ENCODE measurements around the gene PPIP5K1. TPM values are rescaled to one million over a fixed set of nuclear protein-coding genes. Genes with fewer than 3 reads are reported as not detected.

PPIP5K1 gene
- total and polyA plus RNA-seq, 2 donors from 2014 or later, result 7.7 to 64.6 TPM

- no peaks in the 10 kb centered on the region for H3K9me3 ChIP-seq (ENCODE audit: control insufficient read depth in 2 of 3, insufficient read depth in 1 of 3, low read length in 3 of 3)
- no peak for FAIRE-seq
- H3K36me3 ChIP-seq (ENCODE audit: control insufficient read depth in 2 of 3, insufficient read depth in 3 of 3, low read length in 3 of 3), result peaks cover 0 to 6% (median 3%) of the 10 kb centered on the region in 3 donors
Observed at GRCh38 chr15:43523646-43524045, 66.4 kb downstream of the PPIP5K1 start.

GRCh38 chr15:43522247-43522646, 67.8 kb downstream of the PPIP5K1 start:
- Histone ChIP-seq H3K27ac (ENCODE audit: low read depth in 2 of 2, low read length in 2 of 2) (no peak overlapping the region), H3K36me3 (ENCODE audit: control insufficient read depth in 2 of 3, insufficient read depth in 3 of 3, low read length in 3 of 3) (peaks cover 0 to 6% (median 3%) of the 10 kb centered on the region in 3 donors), H3K4me3 (ENCODE audit: low read length in 3 of 3) (no peak overlapping the region), H3K9ac (ENCODE audit: low read length in 3 of 3) (no peak overlapping the region), H3K4me1 (ENCODE audit: control insufficient read depth in 2 of 3, insufficient read depth in 2 of 3, low read depth in 1 of 3, low read length in 3 of 3) (peaks cover 0 to 4% (median 0%) of the 10 kb centered on the region in 3 donors), H3K27me3 (ENCODE audit: control insufficient read depth, insufficient read depth, low read length) (no peaks in the 10 kb centered on the region), H3K9me3 (ENCODE audit: control insufficient read depth in 2 of 3, insufficient read depth in 1 of 3, low read length in 3 of 3) (no peaks in the 10 kb centered on the region)
- intact Hi-C loops (cut with DNase I), result no loop called here
- TF ChIP-seq CTCF (IDR thresholded peaks at IDR 0.05; ENCODE audit: borderline replicate concordance, extremely low read depth, insufficient read depth), result no peak
- DNase-seq, result no peak
- no peak for FAIRE-seq

More at GRCh38 chr15:43523646-43524045, 66.4 kb downstream of the PPIP5K1 start:
- no peak overlapping the region for H3K4me3 ChIP-seq (ENCODE audit: low read length in 3 of 3)
- no peak overlapping the region for H3K9ac ChIP-seq (ENCODE audit: low read length in 3 of 3)
- H3K27me3 ChIP-seq (ENCODE audit: control insufficient read depth, insufficient read depth, low read length), result no peaks in the 10 kb centered on the region
- intact Hi-C loops (cut with DNase I), result no loop called here
- DNase-seq, result no peak
- no peaks in the 10 kb centered on the region for H3K4me1 ChIP-seq (ENCODE audit: control insufficient read depth in 2 of 3, insufficient read depth in 2 of 3, low read depth in 1 of 3, low read length in 3 of 3)
- no peak for TF ChIP-seq CTCF (IDR thresholded peaks at IDR 0.05; ENCODE audit: borderline replicate concordance, extremely low read depth, insufficient read depth)
- H3K27ac ChIP-seq (ENCODE audit: low read depth in 2 of 2, low read length in 2 of 2), result no peak overlapping the region

- no peak for FAIRE-seq
- no peak overlapping the region for H3K27ac ChIP-seq (ENCODE audit: low read depth in 2 of 2, low read length in 2 of 2)
- intact Hi-C loops (cut with DNase I), result no loop called here
- H3K9ac ChIP-seq (ENCODE audit: low read length in 3 of 3), result no peak overlapping the region
- DNase-seq, result no peak
- H3K9me3 ChIP-seq (ENCODE audit: control insufficient read depth in 2 of 3, insufficient read depth in 1 of 3, low read length in 3 of 3), result no peaks in the 10 kb centered on the region
- TF ChIP-seq CTCF (IDR thresholded peaks at IDR 0.05; ENCODE audit: borderline replicate concordance, extremely low read depth, insufficient read depth), result no peak
- H3K27me3 ChIP-seq (ENCODE audit: control insufficient read depth, insufficient read depth, low read length), result no peaks in the 10 kb centered on the region
- H3K4me3 ChIP-seq (ENCODE audit: low read length in 3 of 3), result no peak overlapping the region
- peaks cover 0 to 11% (median 7%) of the 10 kb centered on the region in 3 donors for H3K4me1 ChIP-seq (ENCODE audit: control insufficient read depth in 2 of 3, insufficient read depth in 2 of 3, low read depth in 1 of 3, low read length in 3 of 3)
- H3K36me3 ChIP-seq (ENCODE audit: control insufficient read depth in 2 of 3, insufficient read depth in 3 of 3, low read length in 3 of 3), result peaks cover 0 to 6% (median 3%) of the 10 kb centered on the region in 3 donors
Observed at GRCh38 chr15:43521419-43521818, 68.6 kb downstream of the PPIP5K1 start.

GRCh38 chr15:43520138-43520537, 69.9 kb downstream of the PPIP5K1 start:
- no peak overlapping the region for H3K9ac ChIP-seq (ENCODE audit: low read length in 3 of 3)
- H3K4me3 ChIP-seq (ENCODE audit: low read length in 3 of 3), result no peak overlapping the region
- H3K4me1 ChIP-seq (ENCODE audit: control insufficient read depth in 2 of 3, insufficient read depth in 2 of 3, low read depth in 1 of 3, low read length in 3 of 3), result peaks cover 0 to 11% (median 9%) of the 10 kb centered on the region in 3 donors
- intact Hi-C loops (cut with DNase I), result no loop called here
- DNase-seq, result no peak
- no peak for FAIRE-seq
- no peak for TF ChIP-seq CTCF (IDR thresholded peaks at IDR 0.05; ENCODE audit: borderline replicate concordance, extremely low read depth, insufficient read depth)
- no peaks in the 10 kb centered on the region for H3K27me3 ChIP-seq (ENCODE audit: control insufficient read depth, insufficient read depth, low read length)
- no peak overlapping the region for H3K27ac ChIP-seq (ENCODE audit: low read depth in 2 of 2, low read length in 2 of 2)
- H3K9me3 ChIP-seq (ENCODE audit: control insufficient read depth in 2 of 3, insufficient read depth in 1 of 3, low read length in 3 of 3), result no peaks in the 10 kb centered on the region
- peaks cover 0 to 6% (median 3%) of the 10 kb centered on the region in 3 donors for H3K36me3 ChIP-seq (ENCODE audit: control insufficient read depth in 2 of 3, insufficient read depth in 3 of 3, low read length in 3 of 3)
